Adrenal gland (tissue), 12 donors: Measurements from ENCODE around the gene MAPKBP1. TPM values are rescaled to one million over a fixed set of nuclear protein-coding genes. Genes with fewer than 3 reads are reported as not detected.

Experiments
- DNase-seq, 7 donors: peaks; one replicate each; pipeline ENCODE4 v3.0.0-alpha.2; 2019 to 2020
- H3K27ac ChIP-seq, 5 donors: fragments of 200-600 bp; sonication (generic) in 4 of 5; 1 replicate in 3 of 5; 2 replicates in 2 of 5; pipeline versions ENCODE4 v1.5.1 to v1.8.0; 2016 to 2020; ENCODE audit warnings: mild to moderate bottlenecking in 1 of 5
- H3K27me3 ChIP-seq: fragments of 200-600 bp; 2 replicates; pipeline ENCODE4 v1.8.0; 2021
- H3K36me3 ChIP-seq, 2 donors: fragments of 200-600 bp; replicated peaks in 1 of 2; 1 replicate in 1 of 2; 2 replicates in 1 of 2; pipeline versions ENCODE4 v1.5.1 to v1.8.0; 2018 to 2022
- H3K4me1 ChIP-seq, 2 donors: fragments of 200-600 bp; replicated peaks in 1 of 2; 1 replicate in 1 of 2; 2 replicates in 1 of 2; pipeline versions ENCODE4 v1.5.1 to v1.8.0; 2018 to 2021
- H3K4me3 ChIP-seq, 4 donors: fragments of 200-600 bp; sonication (generic) in 3 of 4; one replicate each; pipeline ENCODE4 v1.5.1; 2016 to 2018
- H3K9me3 ChIP-seq, 3 donors: fragments of 200-600 bp; sonication (generic) in 1 of 3; replicated peaks in 1 of 3; 1 replicate in 2 of 3; 2 replicates in 1 of 3; pipeline versions ENCODE4 v1.5.1 to v1.8.0; 2016 to 2021
- CTCF ChIP-seq, 6 experiments: fragments of 450-650 bp in 4 of 6; fragments of 200-600 bp in 2 of 6; sonication (generic) in 1 of 6; IDR thresholded peaks; 1 replicate in 5 of 6; 2 replicates in 1 of 6; pipeline versions ENCODE4 v1.5.1 to v1.8.0; 2016 to 2021; ENCODE audit warnings: antibody characterized with exemption in 6 of 6, mild to moderate bottlenecking in 2 of 6, moderate library complexity in 1 of 6
- POLR2A ChIP-seq, 2 donors: fragments of 450-650 bp; IDR thresholded peaks; one replicate each; pipeline ENCODE4 v1.6.1; 2017; ENCODE audit warnings: antibody characterized with exemption in 2 of 2, mild to moderate bottlenecking in 2 of 2, moderate library complexity in 1 of 2
- WGBS, 4 donors: extraction: QIAGEN DNeasy Blood & Tissue Kit in 2 of 4; methylation state at CpG; one replicate each; pipeline versions ENCODE4 v1.1.5 to v1.1.7; 2013 to 2017; 5-methylcytosine and 5-hydroxymethylcytosine counted together
- intact Hi-C, 2 donors: fragments of 100-400 bp; cut with DNase I; formaldehyde crosslinking; loops; one replicate each; pipeline versions ENCODE4 v1.14.1 to v1.15.0; 2022 to 2023
- polyA plus RNA-seq, 3 donors: library from polyadenylated mRNA; stranded (reverse); fragments of 200-250 nt in 2 of 3; fragments of 350-450 nt in 1 of 3; fragmentation: Illumina TruSeq in 1 of 3; extraction: RNeasy Lipid Tissue Mini Kit (QIAGEN cat#74804) in 1 of 3; gene quantifications; one replicate each; pipeline ENCODE4 v1.2.3, GENCODE V29; 2013 to 2014
- total RNA-seq, 9 donors: library from RNA; depleted of rRNA in 4 of 9; stranded (reverse); fragments of >200 nt in 4 of 9; fragments of 120-200 nt in 1 of 9; fragmentation: NEBNext Ultra II Directional in 1 of 9; extraction: Animal tissue kit (Norgen Biotek cat#: 25700) in 1 of 9; gene quantifications; one replicate each; pipeline versions ENCODE4 v1.1.0 to v1.2.4, GENCODE V29; 2013 to 2023
- donor health status: healthy with polysubstance abuse.
- donor health status: Bipolar disorder and iron deficiency.
- donor health status: DM: yes; HTN: yes; CAD: no.
- donor health status: DM: no; HTN: no; CAD: no.
- donor health status: DM: no; HTN: no; CAD: no.
- donor health status: DM: yes; HTN: yes; CAD: no.

The MAPKBP1 gene
- total and polyA plus RNA-seq, 12 donors, result 10.1 to 60.7 (median 22.8) TPM

GRCh38 chr15:41820791-41821423 is 46.6 kb downstream of the MAPKBP1 start:
- 69 to 89% (median 84%) methylated on average over 1 to 6 of the region's 6 CpGs for whole genome bisulfite sequencing, 4 donors
- intact Hi-C loops, result no loop called here
- DNase-seq, result no peak
- H3K27ac ChIP-seq, result no peak overlapping the region
- H3K9me3 ChIP-seq, result no peaks in the 10 kb centered on the region
- no peaks in the 10 kb centered on the region for H3K4me1 ChIP-seq
- no peak overlapping the region for H3K4me3 ChIP-seq
- no peak for TF ChIP-seq POLR2A (IDR thresholded peaks at IDR 0.05)
- no peak for TF ChIP-seq CTCF (IDR thresholded peaks at IDR 0.05)
- H3K27me3 ChIP-seq, result no peaks in the 10 kb centered on the region
- H3K36me3 ChIP-seq, result peaks cover 0 to 94% of the 10 kb centered on the region in 2 donors

GRCh38 chr15:41821831-41822230 is 47.5 kb downstream of the MAPKBP1 start:
- intact Hi-C loops, result no loop called here
- Histone ChIP-seq H3K4me3 (no peak overlapping the region), H3K27me3 (no peaks in the 10 kb centered on the region), H3K4me1 (no peaks in the 10 kb centered on the region), H3K36me3 (peaks cover 0 to 85% of the 10 kb centered on the region in 2 donors), H3K27ac (no peak overlapping the region), H3K9me3 (no peaks in the 10 kb centered on the region)
- no peak for DNase-seq
- WGBS, 4 donors, result 83 to 94% (median 90%) methylated on average over 3 to 4 of the region's 4 CpGs
- TF ChIP-seq CTCF (IDR thresholded peaks at IDR 0.05) (no peak), POLR2A (IDR thresholded peaks at IDR 0.05) (no peak)

- H3K36me3 ChIP-seq, result peaks cover 0 to 78% of the 10 kb centered on the region in 2 donors
- no peak overlapping the region for H3K27ac ChIP-seq
- no peak overlapping the region for H3K4me3 ChIP-seq
Observed at GRCh38 chr15:41822471-41822870, 48.2 kb downstream of the MAPKBP1 start.

GRCh38 chr15:41822957-41823356 is 48.7 kb downstream of the MAPKBP1 start:
- TF ChIP-seq POLR2A (IDR thresholded peaks at IDR 0.05), result no peak
- no peak for TF ChIP-seq CTCF (IDR thresholded peaks at IDR 0.05)
- Histone ChIP-seq H3K9me3 (no peaks in the 10 kb centered on the region), H3K27ac (no peak overlapping the region), H3K4me1 (peaks cover 5 to 7% of the 10 kb centered on the region in 2 donors), H3K36me3 (peaks cover 0 to 73% of the 10 kb centered on the region in 2 donors), H3K4me3 (no peak overlapping the region), H3K27me3 (no peaks in the 10 kb centered on the region)
- intact Hi-C loops, result no loop called here
- 93 to 100% (median 93%) methylated on average over 5 to 6 of the region's 6 CpGs for WGBS, 4 donors
- no peak for DNase-seq

More at GRCh38 chr15:41822471-41822870, 48.2 kb downstream of the MAPKBP1 start:
- Histone ChIP-seq H3K4me1 (peaks cover 3 to 5% of the 10 kb centered on the region in 2 donors), H3K9me3 (no peaks in the 10 kb centered on the region), H3K27me3 (no peaks in the 10 kb centered on the region)
- WGBS, 4 donors, result 90 to 95% (median 93%) methylated on average over 6 of the region's 6 CpGs
- TF ChIP-seq CTCF (IDR thresholded peaks at IDR 0.05), result no peak
- no peak for TF ChIP-seq POLR2A (IDR thresholded peaks at IDR 0.05)
- no peak for DNase-seq
- intact Hi-C loops, result no loop called here
